ENCODE data around the gene ZNF608.

- TF ChIP-seq, protein P1, sequence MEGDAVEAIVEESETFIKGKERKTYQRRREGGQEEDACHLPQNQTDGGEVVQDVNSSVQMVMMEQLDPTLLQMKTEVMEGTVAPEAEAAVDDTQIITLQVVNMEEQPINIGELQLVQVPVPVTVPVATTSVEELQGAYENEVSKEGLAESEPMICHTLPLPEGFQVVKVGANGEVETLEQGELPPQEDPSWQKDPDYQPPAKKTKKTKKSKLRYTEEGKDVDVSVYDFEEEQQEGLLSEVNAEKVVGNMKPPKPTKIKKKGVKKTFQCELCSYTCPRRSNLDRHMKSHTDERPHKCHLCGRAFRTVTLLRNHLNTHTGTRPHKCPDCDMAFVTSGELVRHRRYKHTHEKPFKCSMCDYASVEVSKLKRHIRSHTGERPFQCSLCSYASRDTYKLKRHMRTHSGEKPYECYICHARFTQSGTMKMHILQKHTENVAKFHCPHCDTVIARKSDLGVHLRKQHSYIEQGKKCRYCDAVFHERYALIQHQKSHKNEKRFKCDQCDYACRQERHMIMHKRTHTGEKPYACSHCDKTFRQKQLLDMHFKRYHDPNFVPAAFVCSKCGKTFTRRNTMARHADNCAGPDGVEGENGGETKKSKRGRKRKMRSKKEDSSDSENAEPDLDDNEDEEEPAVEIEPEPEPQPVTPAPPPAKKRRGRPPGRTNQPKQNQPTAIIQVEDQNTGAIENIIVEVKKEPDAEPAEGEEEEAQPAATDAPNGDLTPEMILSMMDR (IDR thresholded peaks at IDR 0.05) = no peak
- no peak for TF ChIP-seq POLR2A (IDR thresholded peaks at IDR 0.05)
- TF ChIP-seq POLR2AphosphoS5 (IDR thresholded peaks at IDR 0.05) = no peak
- no peak for TF ChIP-seq EP300 (IDR thresholded peaks at IDR 0.05)
These were observed 19.6 kb downstream of the ZNF608 start for GRCh38 chr5:124726631-124727362.
